SH-SY5Y (cell line): Measurements from ENCODE around the gene SIRT7.

Source experiments
- GATA2 ChIP-seq: IDR thresholded peaks from 2 replicates; pipeline ENCODE4 v1.6.1; 2011; ENCODE audit warnings: mild to moderate bottlenecking, low read depth, low read length
- GATA3 ChIP-seq: IDR thresholded peaks from 2 replicates; pipeline ENCODE4 v1.6.1; 2011; ENCODE audit warnings: low read depth, mild to moderate bottlenecking, low read length, moderate library complexity

- TF ChIP-seq GATA2 (no peak), GATA3 (no peak)
These were observed 49.2 kb downstream of the SIRT7 start for GRCh38 chr17:81868674-81869220.
